VCaP (cell line): ENCODE results near the gene KIF6.

Source experiments
- H3K27ac ChIP-seq: fragments of 450-650 bp; 2 replicates; pipeline ENCODE4 v1.5.1; 2017
- CTCF ChIP-seq: fragments of 450-650 bp; conservative IDR thresholded peaks from 2 replicates; pipeline ENCODE4 v1.5.1; 2017; ENCODE audit warnings: mild to moderate bottlenecking, moderate library complexity

KIF6 gene

GRCh38 chr6:39476151-39476550, 249.1 kb downstream of the KIF6 start:
- no peak for TF ChIP-seq CTCF
- H3K27ac ChIP-seq = no peak overlapping the region

- no peak overlapping the region for H3K27ac ChIP-seq
- TF ChIP-seq CTCF = no peak
Observed at GRCh38 chr6:39471954-39472659, 253.1 kb downstream of the KIF6 start.

- H3K27ac ChIP-seq = no peak overlapping the region
- no peak for TF ChIP-seq CTCF
Observed at GRCh38 chr6:39470506-39470905, 254.7 kb downstream of the KIF6 start.

- TF ChIP-seq CTCF = no peak
Observed at GRCh38 chr6:39468385-39468784, 256.8 kb downstream of the KIF6 start.

GRCh38 chr6:39466631-39467030, 258.6 kb downstream of the KIF6 start:
- no peak for TF ChIP-seq CTCF
- H3K27ac ChIP-seq = peak overlapping the region; percentile 72

More at GRCh38 chr6:39468385-39468784, 256.8 kb downstream of the KIF6 start:
- no peak overlapping the region for H3K27ac ChIP-seq

- TF ChIP-seq CTCF = no peak
- H3K27ac ChIP-seq = no peak overlapping the region; the same call in 1 of the 2 replicates
Observed at GRCh38 chr6:39465539-39465938, 259.7 kb downstream of the KIF6 start.

GRCh38 chr6:39464067-39464466, 261.1 kb downstream of the KIF6 start:
- no peak for TF ChIP-seq CTCF
- H3K27ac ChIP-seq = no peak overlapping the region
